Spinal cord (tissue), 10 donors: ENCODE results near the gene CSGALNACT2. TPM values are rescaled to one million over a fixed set of nuclear protein-coding genes. Genes with fewer than 3 reads are reported as not detected.

Source experiments
- DNase-seq, 6 donors: peaks; one replicate each; pipeline versions ENCODE4 v3.0.0 to v3.0.0-alpha.2; 2013 to 2015; ENCODE audit warnings: low spot score in 6 of 6, low read depth in 4 of 6
- H3K27ac ChIP-seq: one replicate; pipeline ENCODE4 v1.5.1; 2013; ENCODE audit warnings: low read depth, low read length, control low read depth
- H3K27me3 ChIP-seq: one replicate; pipeline ENCODE4 v1.6.1; 2013; ENCODE audit warnings: low read length; ENCODE audit not compliant: control insufficient read depth, insufficient read depth
- H3K36me3 ChIP-seq: one replicate; pipeline ENCODE4 v1.6.1; 2013; ENCODE audit warnings: low read length; ENCODE audit not compliant: control insufficient read depth, insufficient read depth
- H3K4me1 ChIP-seq: one replicate; pipeline ENCODE4 v1.6.1; 2013; ENCODE audit warnings: low read length; ENCODE audit not compliant: control insufficient read depth, insufficient read depth
- H3K4me3 ChIP-seq: one replicate; pipeline ENCODE4 v1.5.1; 2013; ENCODE audit warnings: low read depth, low read length, control low read depth
- H3K9me3 ChIP-seq: one replicate; pipeline ENCODE4 v1.6.1; 2013; ENCODE audit warnings: low read length; ENCODE audit not compliant: control insufficient read depth, insufficient read depth
- WGBS: methylation state at CpG from one replicate; pipeline ENCODE4 v1.1.5; 2013; ENCODE audit warnings: missing lambda C conversion rate; ENCODE audit not compliant: insufficient coverage; 5-methylcytosine and 5-hydroxymethylcytosine counted together
- polyA plus RNA-seq, 2 donors: library from polyadenylated mRNA; unstranded; fragments of 120-200 nt; gene quantifications; one replicate each; pipeline ENCODE4 v1.2.1, GENCODE V29; 2013; ENCODE audit not compliant: insufficient read length in 2 of 2
- total RNA-seq, 2 donors: library from RNA; depleted of rRNA in 1 of 2; stranded (reverse); fragments of 120-200 nt in 1 of 2; fragments of >200 nt in 1 of 2; gene quantifications; one replicate each; pipeline versions ENCODE4 v1.2.3 to v1.2.4, GENCODE V29; 2013 to 2014
- donor health status: healthy.

Gene CSGALNACT2
- total and polyA plus RNA-seq, 4 donors: 14.6 to 28.8 (median 19.3) TPM

DNA sequence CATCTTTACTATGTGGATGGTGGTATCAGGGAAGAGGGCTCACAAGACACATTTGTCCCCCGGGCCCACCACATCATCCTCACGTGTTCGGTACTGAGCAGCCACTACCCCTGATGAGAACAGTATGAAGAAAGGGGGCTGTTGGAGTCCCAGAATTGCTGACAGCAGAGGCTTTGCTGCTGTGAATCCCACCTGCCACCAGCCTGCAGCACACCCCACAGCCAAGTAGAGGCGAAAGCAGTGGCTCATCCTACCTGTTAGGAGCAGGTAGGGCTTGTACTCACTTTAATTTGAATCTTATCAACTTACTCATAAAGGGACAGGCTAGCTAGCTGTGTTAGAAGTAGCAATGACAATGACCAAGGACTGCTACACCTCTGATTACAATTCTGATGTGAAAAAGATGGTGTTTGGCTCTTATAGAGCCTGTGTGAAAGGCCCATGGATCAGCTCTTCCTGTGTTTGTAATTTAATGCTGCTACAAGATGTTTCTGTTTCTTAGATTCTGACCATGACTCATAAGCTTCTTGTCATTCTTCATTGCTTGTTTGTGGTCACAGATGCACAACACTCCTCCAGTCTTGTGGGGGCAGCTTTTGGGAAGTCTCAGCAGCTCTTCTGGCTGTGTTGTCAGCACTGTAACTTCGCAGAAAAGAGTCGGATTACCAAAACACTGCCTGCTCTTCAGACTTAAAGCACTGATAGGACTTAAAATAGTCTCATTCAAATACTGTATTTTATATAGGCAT lies 9.1 kb upstream of the CSGALNACT2 start:
- Histone ChIP-seq H3K27me3 (no peaks in the 10 kb centered on the region), H3K4me3 (no peak overlapping the region), H3K36me3 (peaks cover 18% of the 10 kb centered on the region), H3K27ac (no peak overlapping the region), H3K4me1 (no peaks in the 10 kb centered on the region), H3K9me3 (no peaks in the 10 kb centered on the region)
- no CpG with 5 or more reads among the region's 6 CpGs for WGBS
- no peak for DNase-seq

DNA sequence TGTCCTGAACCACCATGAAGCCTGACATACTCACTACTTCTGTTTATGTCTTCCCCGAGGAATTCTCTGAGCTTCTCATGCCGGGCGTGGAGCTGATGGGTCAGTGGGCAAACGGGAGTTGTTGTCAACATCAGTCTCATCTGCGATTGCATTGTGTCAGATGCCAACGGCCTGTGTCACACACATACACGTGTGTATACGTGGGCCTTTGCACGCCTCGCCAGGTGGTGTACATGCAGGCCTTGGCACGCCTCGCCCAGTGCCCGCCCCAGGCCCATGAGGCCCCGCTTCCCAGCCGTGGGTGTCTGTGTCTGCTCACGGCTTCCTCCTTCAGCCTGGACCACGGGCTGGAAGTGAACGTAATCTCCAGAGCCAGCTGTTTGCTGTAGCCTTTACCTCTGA lies 7.5 kb upstream of the CSGALNACT2 start:
- whole genome bisulfite sequencing: 87% methylated on average over 16 of the region's 18 CpGs
- DNase-seq: no peak

DNA sequence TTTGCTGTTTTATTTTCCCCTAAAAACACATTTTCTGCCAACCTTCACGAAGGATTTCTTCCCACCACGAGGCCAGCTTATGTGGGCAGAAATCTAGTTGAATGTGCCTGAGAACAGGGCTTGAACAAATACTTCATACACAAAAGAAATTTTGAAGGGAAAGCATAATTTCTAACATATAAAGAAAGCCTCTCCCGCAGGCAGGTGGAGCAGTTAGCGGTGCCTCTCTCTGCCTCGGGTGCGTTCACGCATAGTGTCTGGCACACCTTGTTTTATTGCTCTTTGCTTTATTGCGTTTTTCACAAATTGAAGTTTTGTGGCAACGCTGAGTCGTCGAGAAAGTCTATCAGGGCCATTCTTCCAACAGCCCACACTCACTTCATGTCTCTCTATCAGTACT lies 7.0 kb upstream of the CSGALNACT2 start:
- no peaks in the 10 kb centered on the region for H3K27me3 ChIP-seq
- no peak for DNase-seq
- WGBS: 81% methylated on average over 6 of the region's 11 CpGs
- no peaks in the 10 kb centered on the region for H3K9me3 ChIP-seq
- peaks cover 6% of the 10 kb centered on the region for H3K36me3 ChIP-seq
- no peak overlapping the region for H3K27ac ChIP-seq
- no peak overlapping the region for H3K4me3 ChIP-seq
- no peaks in the 10 kb centered on the region for H3K4me1 ChIP-seq

More for the DNA sequence above, 7.5 kb upstream of the CSGALNACT2 start:
- Histone ChIP-seq H3K27me3 (no peaks in the 10 kb centered on the region), H3K36me3 (peaks cover 11% of the 10 kb centered on the region), H3K4me3 (no peak overlapping the region), H3K9me3 (no peaks in the 10 kb centered on the region), H3K27ac (no peak overlapping the region), H3K4me1 (no peaks in the 10 kb centered on the region)

DNA sequence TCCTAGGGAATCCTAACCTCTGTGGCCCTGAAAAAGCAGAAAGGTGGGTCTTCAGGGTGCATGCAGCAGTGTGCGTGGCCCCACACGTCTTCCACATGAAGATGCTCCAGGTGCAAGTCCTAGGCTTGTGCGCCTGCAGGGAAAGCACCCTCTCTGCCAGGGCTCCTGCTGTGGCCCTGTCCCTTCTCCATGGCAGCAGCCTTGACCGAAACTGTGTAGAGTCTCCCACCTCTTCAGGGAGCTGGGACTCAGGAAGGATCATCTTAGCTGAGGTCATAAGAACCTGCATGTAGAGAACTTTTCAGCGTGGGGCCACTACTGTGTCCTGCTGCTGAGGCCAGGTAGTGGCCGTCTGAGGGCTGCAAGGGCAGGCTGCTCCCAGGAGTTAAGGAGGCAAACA lies 6.3 kb upstream of the CSGALNACT2 start:
- Histone ChIP-seq H3K9me3 (no peaks in the 10 kb centered on the region), H3K27ac (no peak overlapping the region), H3K4me3 (no peak overlapping the region), H3K4me1 (peaks cover under 1% of the 10 kb centered on the region), H3K36me3 (peaks cover 5% of the 10 kb centered on the region), H3K27me3 (no peaks in the 10 kb centered on the region)
- DNase-seq: no peak
- 90% methylated on average over 6 of the region's 6 CpGs for WGBS

DNA sequence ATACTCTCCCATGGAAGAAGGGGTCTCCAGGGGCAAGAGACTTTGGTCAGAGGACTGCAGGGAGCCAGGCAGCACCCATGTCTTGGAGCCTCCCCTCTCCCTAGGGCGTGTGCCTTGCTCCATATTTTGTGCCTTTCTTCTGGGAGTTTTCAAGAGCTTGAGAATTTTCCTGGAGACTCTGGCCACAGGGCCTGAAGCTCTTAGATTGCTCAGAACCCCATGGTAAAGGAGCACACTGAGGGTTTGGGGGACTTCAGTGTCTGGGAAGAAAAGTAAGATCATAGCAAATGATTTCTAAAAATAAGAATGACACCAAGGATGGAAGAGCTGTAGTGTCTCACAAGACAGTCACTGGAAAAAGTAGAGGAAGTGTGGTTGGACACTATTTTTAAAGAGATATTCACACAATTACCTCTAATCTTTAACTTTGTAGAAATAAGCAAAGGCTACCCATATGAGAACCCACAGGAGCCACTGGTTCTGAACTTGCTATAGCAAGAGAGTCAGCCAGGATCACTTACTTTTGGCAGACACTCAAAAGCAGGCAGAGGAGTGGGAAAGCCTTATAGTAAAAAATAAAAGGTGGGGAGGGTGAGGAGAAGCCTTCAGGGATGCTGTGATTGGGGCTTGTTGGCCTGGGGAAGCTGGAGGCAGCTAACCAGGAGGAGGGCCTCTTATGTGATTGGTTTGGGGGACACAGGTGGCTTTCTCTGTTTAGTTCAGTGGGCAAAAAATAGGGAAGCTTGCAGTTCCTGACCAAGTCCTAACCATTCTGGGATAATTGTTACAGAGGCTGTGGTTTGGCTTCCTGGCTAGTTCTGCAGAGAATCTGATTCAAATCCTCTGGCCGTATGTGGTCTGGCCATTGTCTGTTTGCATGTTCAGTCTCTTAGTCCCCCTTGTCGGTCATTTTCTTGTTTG lies 5.1 kb upstream of the CSGALNACT2 start:
- no peak overlapping the region for H3K4me3 ChIP-seq

DNA sequence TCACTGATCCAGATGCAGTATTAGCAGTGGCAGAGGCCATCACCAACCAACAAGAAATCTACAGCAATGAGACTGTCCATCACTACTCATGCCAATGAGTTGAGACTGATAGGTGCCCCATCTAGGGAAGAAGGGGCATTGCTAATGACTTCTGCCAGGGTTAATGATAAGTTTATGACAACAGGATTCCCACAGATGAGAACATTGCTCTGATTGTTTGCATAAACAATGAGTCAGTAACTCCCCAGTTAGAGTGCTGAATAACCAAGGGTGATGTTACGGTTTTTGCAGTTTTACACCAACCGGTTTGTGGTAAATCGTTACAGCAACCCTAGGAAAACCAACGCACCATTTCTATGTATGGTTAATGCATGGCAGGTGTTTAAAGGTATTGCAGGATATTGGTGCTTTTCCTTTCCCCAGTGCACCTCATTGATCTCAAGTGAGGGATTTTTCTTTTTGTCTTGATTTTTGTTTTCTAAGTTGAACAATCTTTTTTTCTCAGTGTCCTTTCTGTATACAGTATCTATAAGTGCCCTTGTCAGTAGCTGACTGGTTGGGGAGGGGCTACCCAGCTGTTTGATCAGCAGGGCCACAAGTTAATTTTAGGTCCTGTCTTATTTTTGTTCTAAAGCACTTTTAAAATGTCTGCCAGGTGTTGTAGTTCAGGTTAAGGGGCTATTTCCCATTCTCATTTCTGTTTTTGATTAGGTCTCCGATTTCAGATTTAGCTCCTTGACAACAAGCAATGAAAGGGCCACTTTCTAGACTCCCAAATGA lies 3.9 kb upstream of the CSGALNACT2 start:
- H3K27ac ChIP-seq: no peak overlapping the region
- H3K4me1 ChIP-seq: peaks cover 7% of the 10 kb centered on the region
- H3K27me3 ChIP-seq: no peaks in the 10 kb centered on the region
- no peak for DNase-seq
- 90% methylated on average over 4 of the region's 5 CpGs for WGBS
- H3K36me3 ChIP-seq: peaks cover 2% of the 10 kb centered on the region
- H3K9me3 ChIP-seq: no peaks in the 10 kb centered on the region
- H3K4me3 ChIP-seq: no peak overlapping the region

More for the DNA sequence above, 5.1 kb upstream of the CSGALNACT2 start:
- WGBS: 78% methylated on average over 2 of the region's 3 CpGs
- Histone ChIP-seq H3K36me3 (peaks cover 2% of the 10 kb centered on the region), H3K4me1 (peaks cover 7% of the 10 kb centered on the region), H3K27me3 (no peaks in the 10 kb centered on the region), H3K27ac (no peak overlapping the region), H3K9me3 (no peaks in the 10 kb centered on the region)
- DNase-seq: no peak

DNA sequence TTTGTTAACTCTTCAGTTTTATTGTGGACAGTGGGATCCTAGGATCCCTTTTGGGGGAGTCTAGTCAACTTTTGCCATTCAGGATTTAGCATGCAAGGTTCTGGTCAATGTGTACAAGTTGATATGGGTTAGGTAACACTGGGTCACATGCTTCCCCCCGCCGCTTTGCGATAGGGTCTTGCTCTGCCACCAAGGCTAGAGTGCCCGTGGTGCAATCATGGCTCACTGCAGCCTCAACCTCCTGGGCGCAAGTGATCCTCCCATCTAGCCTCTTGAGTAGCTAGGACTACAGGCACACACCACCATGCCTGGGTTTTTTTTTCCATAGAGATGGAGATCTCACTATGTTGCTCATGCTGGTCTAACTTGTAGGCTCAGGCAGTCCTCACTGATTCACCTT lies 3.2 kb upstream of the CSGALNACT2 start:
- Histone ChIP-seq H3K36me3 (peaks cover 2% of the 10 kb centered on the region), H3K9me3 (no peaks in the 10 kb centered on the region), H3K27me3 (no peaks in the 10 kb centered on the region), H3K4me3 (no peak overlapping the region), H3K27ac (no peak overlapping the region), H3K4me1 (peaks cover 12% of the 10 kb centered on the region)
- WGBS: 95% methylated on average over 5 of the region's 5 CpGs
- no peak for DNase-seq

DNA sequence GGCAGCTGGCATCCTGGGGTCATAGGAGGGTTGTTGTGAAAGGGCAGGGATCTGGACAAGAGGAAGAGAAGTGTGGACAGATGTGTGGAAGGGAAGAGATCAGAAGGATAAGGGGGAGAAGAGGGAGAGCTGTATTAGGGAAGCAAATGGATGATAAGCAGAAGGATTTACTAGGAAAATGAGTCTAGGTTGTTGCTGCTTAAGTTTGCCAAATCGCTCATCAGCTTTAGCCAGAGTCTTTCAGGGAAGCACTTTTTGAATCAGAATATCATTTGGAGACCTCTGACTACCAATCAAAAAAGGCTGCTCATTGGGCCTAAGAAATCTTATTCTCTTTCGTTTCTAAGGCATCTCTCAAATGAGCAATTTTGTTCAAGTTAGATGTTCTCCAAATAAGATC lies 2.6 kb upstream of the CSGALNACT2 start:
- Histone ChIP-seq H3K9me3 (no peaks in the 10 kb centered on the region), H3K27me3 (no peaks in the 10 kb centered on the region), H3K4me3 (no peak overlapping the region), H3K27ac (no peak overlapping the region), H3K36me3 (peaks cover 2% of the 10 kb centered on the region), H3K4me1 (peaks cover 12% of the 10 kb centered on the region)
- WGBS: 88% methylated on average over 1 of the region's 2 CpGs
- no peak for DNase-seq

DNA sequence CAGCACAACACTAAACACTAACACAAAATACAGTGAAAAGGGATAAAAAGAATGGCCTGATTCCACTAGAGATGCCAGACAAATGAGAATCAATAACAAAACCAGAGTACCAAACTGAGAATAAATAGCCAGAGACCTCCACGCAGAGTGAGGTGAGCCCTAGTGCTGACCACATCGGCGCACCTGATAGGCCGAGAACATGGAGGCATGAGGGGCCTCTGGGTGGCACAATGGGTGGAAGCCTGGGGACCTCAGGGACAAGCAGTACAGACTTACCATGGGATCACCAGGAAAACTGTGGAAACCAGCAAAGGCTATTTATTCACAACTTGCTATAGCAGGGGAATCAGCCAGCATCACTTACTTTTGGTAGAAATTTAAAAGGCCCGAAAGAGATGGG lies 1.8 kb upstream of the CSGALNACT2 start:
- Histone ChIP-seq H3K27me3 (no peaks in the 10 kb centered on the region), H3K9me3 (no peaks in the 10 kb centered on the region), H3K4me1 (peaks cover 12% of the 10 kb centered on the region), H3K27ac (no peak overlapping the region), H3K36me3 (no peaks in the 10 kb centered on the region), H3K4me3 (no peak overlapping the region)
- DNase-seq: no peak
- 100% methylated on average over 4 of the region's 5 CpGs for WGBS
